HTERT RPE-1 (cell line): ENCODE results near the gene GABPB2.

Experiments used
- in situ Hi-C: fragments of 300-500 bp; cut with MboI; formaldehyde crosslinking; loops from 4 replicates; pipeline ENCODE4 v1.14.3; 2020; ENCODE audit warnings: low sequenced_read_pairs

GABPB2 gene

GRCh38 chr1:151070474-151071276, at the start of gene GABPB2:
TSS of gene GABPB2 (plus strand) at chr1:151070761. CDS start at chr1:151088190, 17,429 bp downstream.
- in situ Hi-C loops = no loop called here

DNA sequence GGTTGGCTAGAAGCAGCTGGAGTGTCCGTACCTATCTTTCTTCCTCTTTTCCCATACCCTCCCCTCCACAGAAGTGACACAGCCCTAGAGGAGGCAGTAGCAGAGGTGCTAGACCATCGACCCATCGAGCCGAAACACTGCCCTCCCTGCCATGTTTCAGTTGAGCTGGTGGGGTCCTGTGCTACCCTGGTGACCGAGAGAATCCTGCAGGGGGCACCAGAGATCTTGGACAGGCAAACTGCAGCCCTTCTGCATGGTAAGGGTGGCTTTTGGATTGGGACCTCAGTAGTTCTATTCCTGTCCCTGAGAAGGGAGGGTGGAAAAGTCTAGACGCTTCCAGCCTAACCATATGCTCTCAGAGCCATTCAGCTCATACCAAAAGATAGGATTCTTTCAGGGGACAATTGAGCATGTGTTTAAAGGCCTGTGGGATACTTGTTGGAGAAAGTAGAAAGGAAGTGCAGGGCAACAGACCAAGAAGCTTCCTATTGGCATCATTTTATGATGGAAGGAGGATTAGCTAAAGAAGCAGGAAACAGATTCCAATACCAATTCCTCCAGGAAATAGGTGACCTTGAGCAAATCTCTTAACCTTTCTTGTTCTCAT, 45.9 kb upstream of the GABPB2 start:
- in situ Hi-C loops = no loop called here

- in situ Hi-C loops = no loop called here
Measured at GRCh38 chr1:151026460-151026859, 44.1 kb upstream of the GABPB2 start.

- in situ Hi-C loops = no loop called here
Measured at GRCh38 chr1:151032164-151032563, 38.4 kb upstream of the GABPB2 start.

DNA sequence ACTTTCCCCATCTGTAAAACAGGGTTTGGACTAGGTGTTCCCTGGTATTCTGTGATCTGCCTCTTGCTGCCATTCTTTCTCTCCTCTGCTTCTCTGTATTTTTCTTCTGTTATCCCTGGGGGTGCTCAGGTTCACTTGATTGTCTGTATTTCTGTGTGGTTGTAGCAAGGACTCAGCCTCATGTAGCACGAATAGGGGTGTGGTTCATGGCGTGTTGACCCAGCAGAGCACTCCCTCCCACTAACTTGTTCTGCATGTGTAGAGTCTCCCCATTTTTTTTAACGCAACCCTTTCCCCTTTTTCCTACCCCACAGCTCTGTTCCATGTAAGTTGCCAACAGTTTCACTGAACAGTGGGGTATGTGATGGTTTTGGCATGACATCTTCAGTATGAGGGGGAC, 35.4 kb upstream of the GABPB2 start:
- in situ Hi-C loops = no loop called here

DNA sequence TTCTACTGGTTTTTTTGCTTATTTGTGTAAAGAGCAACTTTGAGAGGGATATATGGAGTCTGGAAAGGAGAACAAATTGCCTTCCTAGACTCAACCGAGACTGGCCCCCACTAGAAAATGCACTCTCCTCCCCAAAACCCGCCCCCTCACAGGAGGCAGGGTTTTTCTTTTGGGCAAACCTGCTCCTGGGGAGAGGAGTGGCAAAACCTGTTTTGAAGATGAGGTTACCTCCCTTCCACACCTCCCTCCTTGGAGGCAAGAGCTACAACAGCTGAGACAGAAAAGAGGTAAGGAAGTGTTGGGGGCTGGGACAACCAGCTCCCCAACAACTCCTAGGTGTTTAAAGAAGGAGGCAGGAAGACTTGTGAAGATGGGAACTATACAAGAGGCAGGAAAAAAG, 34.2 kb upstream of the GABPB2 start, which contains the start of gene BNIPL:
Gene BNIPL (plus strand): TSS at position 231 of the 400 bp plus-strand sequence. CDS start 140 bp downstream, at position 371.
- in situ Hi-C loops = no loop called here

GRCh38 chr1:151037032-151037431, 33.5 kb upstream of the GABPB2 start:
- in situ Hi-C loops = no loop called here

DNA sequence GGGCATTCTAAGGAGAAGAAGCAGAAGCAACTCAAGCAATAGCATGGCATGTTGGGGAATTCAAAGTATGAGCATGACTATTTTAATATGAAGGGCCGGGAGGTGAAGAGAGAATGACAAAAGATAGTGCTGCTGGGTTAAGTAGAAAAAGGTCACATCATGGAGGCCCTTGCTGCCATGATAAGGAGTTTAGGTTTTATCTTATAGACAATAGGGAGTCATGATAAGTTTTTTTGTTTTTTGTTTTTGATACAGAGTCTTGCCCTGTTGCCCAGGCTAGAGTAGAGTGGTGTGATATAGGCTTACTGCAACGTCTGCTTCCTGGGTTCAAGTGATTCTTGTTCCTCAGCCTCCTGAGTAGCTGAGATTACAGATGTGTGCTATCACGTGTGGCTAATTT, 31.0 kb upstream of the GABPB2 start:
- in situ Hi-C loops = no loop called here

DNA sequence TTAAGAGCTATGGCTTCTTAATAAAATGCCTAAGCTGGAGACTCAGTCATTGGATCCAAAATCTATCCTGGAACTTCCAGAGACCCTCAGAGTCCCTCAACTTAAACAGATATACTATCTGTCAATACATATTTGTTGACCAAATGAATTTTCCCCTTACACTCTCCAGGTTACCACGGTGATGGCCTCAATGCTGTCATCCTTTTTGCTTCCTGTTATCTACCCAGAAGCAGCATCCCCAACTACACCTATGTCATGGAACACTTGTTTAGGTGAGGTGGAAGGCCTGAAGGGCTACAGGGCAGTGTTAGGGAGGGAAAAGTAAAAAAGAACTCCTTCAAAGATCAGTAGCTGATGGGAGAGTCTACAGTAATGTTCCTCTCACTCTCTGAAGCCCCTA, 27.4 kb upstream of the GABPB2 start:
- in situ Hi-C loops = no loop called here

DNA sequence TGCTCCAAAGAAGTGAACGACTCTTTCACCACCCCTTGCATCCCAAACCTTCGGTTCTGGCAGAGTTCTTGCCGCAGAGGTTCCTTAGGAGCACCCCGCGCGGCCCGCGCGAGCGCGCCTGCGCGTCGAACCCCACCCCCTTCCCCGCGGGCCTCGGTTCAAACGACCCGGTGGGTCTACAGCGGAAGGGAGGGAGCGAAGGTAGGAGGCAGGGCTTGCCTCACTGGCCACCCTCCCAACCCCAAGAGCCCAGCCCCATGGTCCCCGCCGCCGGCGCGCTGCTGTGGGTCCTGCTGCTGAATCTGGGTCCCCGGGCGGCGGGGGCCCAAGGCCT, 23.0 kb upstream of the GABPB2 start, which contains the start of gene C1orf56:
Gene C1orf56 (plus strand): TSS at position 161 of the 334 bp plus-strand sequence. CDS start 97 bp downstream, at position 258.
- in situ Hi-C loops = no loop called here

DNA sequence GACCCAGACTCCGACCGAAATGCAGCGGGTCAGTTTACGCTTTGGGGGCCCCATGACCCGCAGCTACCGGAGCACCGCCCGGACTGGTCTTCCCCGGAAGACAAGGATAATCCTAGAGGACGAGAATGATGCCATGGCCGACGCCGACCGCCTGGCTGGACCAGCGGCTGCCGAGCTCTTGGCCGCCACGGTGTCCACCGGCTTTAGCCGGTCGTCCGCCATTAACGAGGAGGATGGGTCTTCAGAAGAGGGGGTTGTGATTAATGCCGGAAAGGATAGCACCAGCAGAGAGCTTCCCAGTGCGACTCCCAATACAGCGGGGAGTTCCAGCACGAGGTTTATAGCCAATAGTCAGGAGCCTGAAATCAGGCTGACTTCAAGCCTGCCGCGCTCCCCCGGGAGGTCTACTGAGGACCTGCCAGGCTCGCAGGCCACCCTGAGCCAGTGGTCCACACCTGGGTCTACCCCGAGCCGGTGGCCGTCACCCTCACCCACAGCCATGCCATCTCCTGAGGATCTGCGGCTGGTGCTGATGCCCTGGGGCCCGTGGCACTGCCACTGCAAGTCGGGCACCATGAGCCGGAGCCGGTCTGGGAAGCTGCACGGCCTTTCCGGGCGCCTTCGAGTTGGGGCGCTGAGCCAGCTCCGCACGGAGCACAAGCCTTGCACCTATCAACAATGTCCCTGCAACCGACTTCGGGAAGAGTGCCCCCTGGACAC, 22.5 kb upstream of the GABPB2 start:
- in situ Hi-C loops = no loop called here

GRCh38 chr1:151048645-151049032, 21.9 kb upstream of the GABPB2 start:
- in situ Hi-C loops = no loop called here

DNA sequence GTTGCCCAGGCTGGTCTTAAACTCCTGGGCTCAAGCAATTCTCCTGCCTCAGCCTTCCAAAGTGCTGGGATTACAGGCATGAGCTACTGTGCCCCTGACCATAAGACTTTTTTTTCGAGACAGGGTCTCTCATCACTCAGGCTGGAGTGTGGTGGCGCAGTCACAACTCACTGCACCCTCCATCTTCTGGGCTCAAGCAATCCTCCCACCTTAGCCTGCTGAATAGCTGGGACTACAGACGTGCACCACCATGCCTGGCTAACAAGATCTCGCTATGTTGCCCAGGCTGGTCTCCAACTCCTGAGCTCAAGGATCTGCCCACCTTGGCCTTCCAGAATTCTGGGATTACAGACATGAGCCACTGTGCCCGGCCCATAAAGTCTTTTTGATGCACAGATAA, 21.1 kb upstream of the GABPB2 start:
- in situ Hi-C loops = no loop called here

DNA sequence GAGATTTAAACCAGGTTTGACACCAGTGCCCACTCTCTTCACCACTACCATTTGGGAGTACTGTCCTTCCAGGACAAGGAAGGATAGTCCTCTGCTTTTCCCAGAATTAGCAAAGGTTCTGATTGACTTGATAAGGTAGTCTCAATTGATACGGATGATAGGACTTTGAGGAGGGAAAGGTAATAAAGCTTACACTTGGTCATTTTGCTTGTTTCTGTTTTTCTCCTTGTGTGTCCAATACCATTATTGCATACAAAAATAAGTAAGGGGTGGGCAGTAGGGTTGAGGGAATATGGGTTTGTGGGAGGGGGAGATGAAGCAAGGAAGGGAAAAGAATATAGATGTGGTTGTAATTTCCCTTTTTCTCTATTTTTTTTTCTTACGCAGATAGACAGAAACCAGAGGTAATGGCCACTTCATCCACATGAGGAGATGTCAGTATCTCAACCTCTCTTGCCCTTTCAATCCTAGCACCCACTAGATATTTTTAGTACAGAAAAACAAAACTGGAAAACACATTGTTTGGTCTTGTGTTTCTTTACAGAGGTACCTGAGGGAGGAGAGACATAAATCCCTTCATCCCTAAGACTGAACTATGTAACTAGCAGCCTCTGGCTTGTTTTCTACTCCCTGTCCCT, 20.4 kb upstream of the GABPB2 start:
- in situ Hi-C loops = no loop called here

GRCh38 chr1:151051356-151052009, 19.1 kb upstream of the GABPB2 start:
- in situ Hi-C loops = no loop called here

DNA sequence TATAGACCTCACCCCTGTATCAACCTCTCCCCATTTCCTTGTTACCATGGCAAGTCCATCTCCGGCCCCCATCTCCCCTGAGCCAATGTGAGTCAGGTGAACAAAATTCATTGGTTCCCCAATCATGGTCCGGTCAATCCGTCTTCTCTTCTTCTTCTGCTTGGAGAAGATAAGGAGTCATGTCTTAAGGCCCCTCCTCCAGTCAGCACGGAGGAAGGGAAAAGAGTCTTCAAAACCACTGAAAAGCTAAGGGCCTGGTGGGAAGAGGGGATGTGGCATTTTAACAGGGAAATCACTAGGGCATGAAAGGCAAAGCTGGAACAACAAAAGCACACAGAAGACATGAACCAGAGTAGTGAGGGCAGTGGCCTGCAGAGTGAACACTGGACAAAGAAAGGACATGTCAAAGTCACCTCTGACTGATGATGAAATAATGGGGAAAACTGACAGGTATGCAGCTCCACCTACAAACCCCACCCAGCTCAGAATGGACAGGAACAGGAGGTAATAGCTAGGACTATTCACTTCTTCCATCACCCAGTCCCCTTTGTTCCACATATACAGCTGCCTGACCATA, 15.5 kb upstream of the GABPB2 start:
- in situ Hi-C loops = no loop called here

- in situ Hi-C loops = no loop called here
Measured at GRCh38 chr1:151055581-151055980, 15.0 kb upstream of the GABPB2 start.

- in situ Hi-C loops = no loop called here
Measured at GRCh38 chr1:151056149-151056548, 14.4 kb upstream of the GABPB2 start.

DNA sequence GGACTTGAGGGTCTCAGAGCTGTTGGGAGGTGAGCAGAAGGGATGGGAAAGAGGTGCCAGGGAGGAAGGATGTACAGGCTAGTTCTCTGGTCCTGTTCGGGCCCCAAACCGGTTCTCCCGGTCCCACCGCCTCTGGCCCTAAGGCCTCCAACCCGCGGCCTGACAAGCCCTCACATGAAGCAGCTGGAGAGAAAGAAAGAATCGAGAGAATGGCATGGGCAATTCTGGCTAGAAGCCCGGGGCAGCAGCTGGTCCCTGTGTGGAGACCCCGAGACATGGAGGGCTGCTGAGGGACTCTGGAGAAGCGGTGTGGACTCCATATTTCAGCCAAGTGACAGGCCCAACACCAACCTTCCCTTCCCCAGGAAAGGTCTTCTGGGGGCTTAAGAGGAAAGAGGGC, 11.9 kb upstream of the GABPB2 start:
- in situ Hi-C loops = no loop called here
